Astrocyte (in vitro differentiated cells and primary cell): Measurements from ENCODE around the gene PRMT3. TPM values are rescaled to one million over a fixed set of nuclear protein-coding genes. Genes with fewer than 3 reads are reported as not detected.
A peak's percentile ranks its signal among the peaks of the same experiment; 100 is the strongest.
"Not testable (repeated sequence)": the region's sequence is repeated elsewhere in the genome, so short reads cannot be mapped to it uniquely, and the experiment has no call there.

Source experiments
- DNase-seq: peaks from one replicate; pipeline ENCODE4 v3.0.0-alpha.2; 2010; ENCODE audit warnings: low read depth
- FAIRE-seq: peaks from 2 replicates; lab custom pipeline; 2011; peaks lifted over from hg19 to GRCh38; lab: Jason Lieb, UNC
- H2AFZ ChIP-seq: 2 replicates; pipeline ENCODE4 v1.6.0; 2012; ENCODE audit warnings: low read depth, low read length, inconsistent platforms
- H3K27ac ChIP-seq: 2 replicates; pipeline ENCODE4 v1.5.1; 2011; ENCODE audit warnings: low read depth, low read length, inconsistent platforms
- H3K27me3 ChIP-seq: 2 replicates; pipeline ENCODE4 v1.6.0; 2011; ENCODE audit warnings: low read length, inconsistent platforms; ENCODE audit not compliant: insufficient read depth
- H3K36me3 ChIP-seq: 2 replicates; pipeline ENCODE4 v1.5.1; 2011; ENCODE audit warnings: low read length, inconsistent platforms; ENCODE audit not compliant: insufficient read depth
- H3K4me1 ChIP-seq: 2 replicates; pipeline ENCODE4 v1.5.1; 2011; ENCODE audit warnings: low read length, inconsistent platforms; ENCODE audit not compliant: insufficient read depth
- H3K4me2 ChIP-seq: 2 replicates; pipeline ENCODE4 v1.6.0; 2012; ENCODE audit warnings: low read length, inconsistent platforms
- H3K4me3 ChIP-seq: 2 replicates; pipeline ENCODE4 v1.5.1; 2011; ENCODE audit warnings: low read depth, mild to moderate bottlenecking, low read length, inconsistent platforms; ENCODE audit not compliant: insufficient read depth
- H3K79me2 ChIP-seq: 2 replicates; pipeline ENCODE4 v1.6.0; 2012; ENCODE audit warnings: mild to moderate bottlenecking, low read length, inconsistent platforms; ENCODE audit not compliant: insufficient read depth
- H3K9ac ChIP-seq: 2 replicates; pipeline ENCODE4 v1.6.0; 2012; ENCODE audit warnings: mild to moderate bottlenecking, low read length, inconsistent platforms
- H3K9me3 ChIP-seq: 2 replicates; pipeline ENCODE4 v1.5.1; 2012; ENCODE audit warnings: low read depth, mild to moderate bottlenecking, low read length, inconsistent platforms; ENCODE audit not compliant: insufficient read depth
- H4K20me1 ChIP-seq: 2 replicates; pipeline ENCODE4 v1.6.0; 2012; ENCODE audit warnings: low read length, inconsistent platforms; ENCODE audit not compliant: insufficient read depth
- H3K27ac Mint-ChIP-seq: one replicate; pipeline ENCODE4 v1.8.0; 2021; ENCODE audit warnings: mild to moderate bottlenecking, mixed read lengths; ENCODE audit not compliant: unreplicated experiment
- H3K27me3 Mint-ChIP-seq: one replicate; pipeline ENCODE4 v1.8.0; 2021; ENCODE audit warnings: low read depth, mixed read lengths; ENCODE audit not compliant: unreplicated experiment
- H3K36me3 Mint-ChIP-seq: one replicate; pipeline ENCODE4 v1.8.0; 2021; ENCODE audit warnings: low read depth, mixed read lengths; ENCODE audit not compliant: unreplicated experiment
- H3K4me1 Mint-ChIP-seq: one replicate; pipeline ENCODE4 v1.8.0; 2021; ENCODE audit warnings: low read depth, mixed read lengths; ENCODE audit not compliant: unreplicated experiment
- H3K4me3 Mint-ChIP-seq: one replicate; pipeline ENCODE4 v1.8.0; 2021; ENCODE audit warnings: mild to moderate bottlenecking, moderate library complexity, mixed read lengths; ENCODE audit not compliant: unreplicated experiment
- H3K9me3 Mint-ChIP-seq: one replicate; pipeline ENCODE4 v1.8.0; 2021; ENCODE audit warnings: mild to moderate bottlenecking, mixed read lengths; ENCODE audit not compliant: unreplicated experiment
- CTCF ChIP-seq: IDR thresholded peaks from 2 replicates; pipeline ENCODE4 v1.5.1; 2011; ENCODE audit warnings: low read depth, mild to moderate bottlenecking, inconsistent platforms, low read length, moderate library complexity; ENCODE audit not compliant: insufficient read depth
- EZH2 ChIP-seq: IDR thresholded peaks from 2 replicates; pipeline ENCODE4 v1.6.1; 2012; ENCODE audit warnings: mild to moderate bottlenecking, low read length, inconsistent platforms; ENCODE audit not compliant: insufficient read depth
- total RNA-seq: library from RNA; stranded (reverse); gene quantifications from 2 replicates; pipeline ENCODE4 v1.2.1, GENCODE V29; 2021

PRMT3 gene
- total RNA-seq, 1 donor from 2014 or later, result 10.5 TPM

- H3K9me3 Mint-ChIP-seq, result no peaks in the 10 kb centered on the region
- no peak overlapping the region for H3K27ac Mint-ChIP-seq
- H4K20me1 ChIP-seq, result no peaks in the 10 kb centered on the region
- peaks cover 2% of the 10 kb centered on the region for H3K4me1 Mint-ChIP-seq
- no peak for FAIRE-seq
- H3K27ac ChIP-seq, result no peak overlapping the region
- no peak overlapping the region for H3K4me2 ChIP-seq
- no peak overlapping the region for H3K4me3 ChIP-seq
- H3K9ac ChIP-seq, result no peak overlapping the region
- DNase-seq, result no peak
- no peaks in the 10 kb centered on the region for H3K36me3 Mint-ChIP-seq
- no peaks in the 10 kb centered on the region for H3K4me1 ChIP-seq
- no peaks in the 10 kb centered on the region for H3K79me2 ChIP-seq
- H3K9me3 ChIP-seq, result no peaks in the 10 kb centered on the region
- no peak overlapping the region for H3K4me3 Mint-ChIP-seq
- no peaks in the 10 kb centered on the region for H3K27me3 ChIP-seq
- TF ChIP-seq CTCF (no peak), EZH2 (no peak)
- no peak overlapping the region for H2AFZ ChIP-seq
- H3K27me3 Mint-ChIP-seq, result no peaks in the 10 kb centered on the region
- no peaks in the 10 kb centered on the region for H3K36me3 ChIP-seq
Observed at GRCh38 chr11:20376162-20376730, 11.3 kb upstream of the PRMT3 start.

- not testable (repeated sequence) for H3K4me1 Mint-ChIP-seq, H3K4me2 ChIP-seq, H3K36me3 Mint-ChIP-seq, H3K36me3 ChIP-seq, H2AFZ ChIP-seq, H3K9me3 ChIP-seq, H3K27ac ChIP-seq, H3K4me1 ChIP-seq, FAIRE-seq, H4K20me1 ChIP-seq, H3K79me2 ChIP-seq, H3K9ac ChIP-seq, H3K4me3 ChIP-seq, H3K9me3 Mint-ChIP-seq, H3K27me3 ChIP-seq, H3K27me3 Mint-ChIP-seq, H3K27ac Mint-ChIP-seq, DNase-seq
- peak overlapping the region; percentile 96 for H3K4me3 Mint-ChIP-seq
Observed at GRCh38 chr11:20385996-20386395, 1.5 kb upstream of the PRMT3 start.

GRCh38 chr11:20388096-20389055 lies 860 bp downstream of the PRMT3 start:
- peak overlapping the region; percentile 99 for H2AFZ ChIP-seq
- peak overlapping the region; percentile 97 for H3K27ac ChIP-seq
- no peaks in the 10 kb centered on the region for H3K36me3 Mint-ChIP-seq
- no peaks in the 10 kb centered on the region for H4K20me1 ChIP-seq
- H3K9me3 Mint-ChIP-seq, result no peaks in the 10 kb centered on the region
- DNase-seq (peak; percentile 2), FAIRE-seq (no peak)
- peak overlapping the region; percentile 92 for H3K4me3 Mint-ChIP-seq
- H3K4me1 Mint-ChIP-seq, result peaks cover 6% of the 10 kb centered on the region
- no peaks in the 10 kb centered on the region for H3K27me3 Mint-ChIP-seq
- peak overlapping the region; percentile 84 for H3K4me2 ChIP-seq
- H3K4me1 ChIP-seq, result peaks cover 6% of the 10 kb centered on the region
- peak overlapping the region; percentile 95 for H3K9ac ChIP-seq
- TF ChIP-seq CTCF (no peak), EZH2 (no peak)
- H3K36me3 ChIP-seq, result peaks cover 2% of the 10 kb centered on the region
- H3K27me3 ChIP-seq, result no peaks in the 10 kb centered on the region
- peaks cover 8% of the 10 kb centered on the region for H3K79me2 ChIP-seq
- H3K9me3 ChIP-seq, result no peaks in the 10 kb centered on the region
- H3K27ac Mint-ChIP-seq, result peak overlapping the region; percentile 81
- H3K4me3 ChIP-seq, result peak overlapping the region; percentile 90
